Keratinocyte (primary cell): ENCODE measurements around the gene SMARCC1. TPM values are rescaled to one million over a fixed set of nuclear protein-coding genes. Genes with fewer than 3 reads are reported as not detected.
A peak's percentile ranks its signal among the peaks of the same experiment; 100 is the strongest.

ENCODE experiments used
- DNase-seq: peaks from one replicate; pipeline ENCODE4 v3.0.0-alpha.2; 2011; ENCODE audit warnings: low read depth, missing footprints, low spot score
- FAIRE-seq: peaks from 2 replicates; lab custom pipeline; 2011; peaks lifted over from hg19 to GRCh38; lab: Jason Lieb, UNC
- H2AFZ ChIP-seq: 2 replicates; pipeline ENCODE4 v1.6.0; 2012; ENCODE audit warnings: low read length, control low read depth, inconsistent platforms; ENCODE audit not compliant: control insufficient read depth
- H3K27ac ChIP-seq: 2 replicates; pipeline ENCODE4 v1.5.1; 2011; ENCODE audit warnings: low read length; ENCODE audit not compliant: control insufficient read depth, insufficient read depth
- H3K27me3 ChIP-seq: 3 replicates; pipeline ENCODE4 v1.6.0; 2011; ENCODE audit warnings: low read length; ENCODE audit not compliant: control insufficient read depth, insufficient read depth; ENCODE audit errors: extremely low read depth
- H3K36me3 ChIP-seq, 2 experiments: 2 replicates in 1 of 2; 3 replicates in 1 of 2; pipeline ENCODE4 v1.5.1; 2011; ENCODE audit warnings: low read length in 2 of 2, mild to moderate bottlenecking in 1 of 2; ENCODE audit not compliant: control insufficient read depth in 2 of 2, insufficient read depth in 2 of 2; ENCODE audit errors: extremely low read depth in 1 of 2
- H3K4me1 ChIP-seq: 3 replicates; pipeline ENCODE4 v1.5.1; 2011; ENCODE audit warnings: low read length; ENCODE audit not compliant: control insufficient read depth, insufficient read depth; ENCODE audit errors: extremely low read depth
- H3K4me2 ChIP-seq: 3 replicates; pipeline ENCODE4 v1.6.0; 2011; ENCODE audit warnings: low read depth, low read length; ENCODE audit not compliant: control insufficient read depth, insufficient read depth; ENCODE audit errors: extremely low read depth
- H3K4me3 ChIP-seq, 3 experiments: fragments of 200-600 bp in 1 of 3; sonication (generic) in 1 of 3; 2 replicates in 2 of 3; 3 replicates in 1 of 3; pipeline ENCODE4 v1.5.1; 2011 to 2016; ENCODE audit warnings: low read length in 3 of 3, mild to moderate bottlenecking in 3 of 3, control low read depth in 2 of 3, inconsistent platforms in 1 of 3, low read depth in 1 of 3, mixed read lengths in 1 of 3, mixed run types in 1 of 3, moderate library complexity in 1 of 3; ENCODE audit not compliant: control insufficient read depth in 2 of 3, insufficient read depth in 2 of 3; ENCODE audit errors: extremely low read depth in 1 of 3
- H3K79me2 ChIP-seq: 2 replicates; pipeline ENCODE4 v1.6.0; 2012; ENCODE audit warnings: low read length; ENCODE audit not compliant: control insufficient read depth, insufficient read depth
- H3K9ac ChIP-seq: 3 replicates; pipeline ENCODE4 v1.6.0; 2011; ENCODE audit warnings: low read length; ENCODE audit not compliant: control insufficient read depth, insufficient read depth; ENCODE audit errors: extremely low read depth
- H3K9me1 ChIP-seq: 3 replicates; pipeline ENCODE4 v1.6.0; 2011; ENCODE audit warnings: low read length; ENCODE audit not compliant: control insufficient read depth, insufficient read depth; ENCODE audit errors: extremely low read depth
- H3K9me3 ChIP-seq: 2 replicates; pipeline ENCODE4 v1.5.1; 2012; ENCODE audit warnings: low read depth, low read length; ENCODE audit not compliant: control insufficient read depth
- H4K20me1 ChIP-seq: 3 replicates; pipeline ENCODE4 v1.6.0; 2011; ENCODE audit warnings: low read length; ENCODE audit not compliant: control insufficient read depth, insufficient read depth; ENCODE audit errors: extremely low read depth
- EZH2 ChIP-seq: IDR thresholded peaks from one replicate; pipeline ENCODE4 v1.6.1; 2012; ENCODE audit warnings: inconsistent platforms, mild to moderate bottlenecking, low read length, moderate library complexity
- dilution Hi-C: fragments of 300-500 bp; cut with MboI; formaldehyde crosslinking; loops from one replicate; pipeline ENCODE4 v1.7.0; 2020; ENCODE audit warnings: low sequenced_read_pairs; ENCODE audit not compliant: extremely low pct_ligation_motif_present
- polyA plus RNA-seq, 5 experiments: library from polyadenylated mRNA; depleted of rRNA in 3 of 5; stranded (reverse) in 3 of 5; stranded (forward) in 1 of 5; unstranded in 1 of 5; fragments of >200 nt; gene quantifications; 1 replicate in 1 of 5; 2 replicates in 3 of 5; 3 replicates in 1 of 5; pipeline versions ENCODE4 v1.2.1 to v1.2.3, GENCODE V29; 2011 to 2012; ENCODE audit warnings: missing spikeins in 2 of 5, low read depth in 1 of 5, low replicate concordance in 1 of 5
- TF ChIP-seq, protein P1 (sequence below), 3 experiments: IDR thresholded peaks in 1 of 3; conservative IDR thresholded peaks in 1 of 3; optimal IDR thresholded peaks in 1 of 3; 2 replicates in 2 of 3; 3 replicates in 1 of 3; pipeline versions ENCODE3 to v1.5.1; 2011; ENCODE audit warnings: low read length in 3 of 3, mild to moderate bottlenecking in 3 of 3, moderate library complexity in 2 of 3, control low read depth in 1 of 3, inconsistent platforms in 1 of 3; ENCODE audit not compliant: insufficient read depth in 2 of 3; ENCODE audit errors: extremely low read depth in 1 of 3

SMARCC1 gene
- polyA plus RNA-seq, 1 donor (not counting 4 experiments of a cell fraction or from before 2014, with no cell fraction given): 39.7 TPM

DNA sequence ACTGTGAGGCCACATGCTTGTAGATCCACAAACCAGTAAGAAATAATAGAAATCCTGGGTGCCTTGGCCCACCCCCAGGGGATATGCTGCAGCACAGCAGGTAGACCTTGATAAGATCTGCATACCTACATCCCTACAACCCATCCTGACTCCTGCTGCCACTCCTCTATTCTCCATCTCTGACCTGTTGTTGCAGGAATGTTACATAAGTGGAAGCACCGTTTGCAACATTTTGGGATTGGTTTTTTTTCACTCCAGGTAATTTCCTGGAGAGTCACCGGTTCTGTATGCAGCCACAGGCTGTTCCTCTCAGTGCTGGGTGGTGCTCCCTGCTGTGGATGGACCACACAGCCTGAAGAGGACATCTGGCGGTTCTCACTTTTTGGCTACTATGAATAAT is 186.9 kb downstream of the SMARCC1 start:
- peak; percentile 53 for FAIRE-seq
- peaks cover 6 to 12% of the 10 kb centered on the region in 2 experiments for H3K36me3 ChIP-seq
- no peak overlapping the region for H3K27ac ChIP-seq
- TF ChIP-seq EZH2: no peak
- TF ChIP-seq, protein P1, sequence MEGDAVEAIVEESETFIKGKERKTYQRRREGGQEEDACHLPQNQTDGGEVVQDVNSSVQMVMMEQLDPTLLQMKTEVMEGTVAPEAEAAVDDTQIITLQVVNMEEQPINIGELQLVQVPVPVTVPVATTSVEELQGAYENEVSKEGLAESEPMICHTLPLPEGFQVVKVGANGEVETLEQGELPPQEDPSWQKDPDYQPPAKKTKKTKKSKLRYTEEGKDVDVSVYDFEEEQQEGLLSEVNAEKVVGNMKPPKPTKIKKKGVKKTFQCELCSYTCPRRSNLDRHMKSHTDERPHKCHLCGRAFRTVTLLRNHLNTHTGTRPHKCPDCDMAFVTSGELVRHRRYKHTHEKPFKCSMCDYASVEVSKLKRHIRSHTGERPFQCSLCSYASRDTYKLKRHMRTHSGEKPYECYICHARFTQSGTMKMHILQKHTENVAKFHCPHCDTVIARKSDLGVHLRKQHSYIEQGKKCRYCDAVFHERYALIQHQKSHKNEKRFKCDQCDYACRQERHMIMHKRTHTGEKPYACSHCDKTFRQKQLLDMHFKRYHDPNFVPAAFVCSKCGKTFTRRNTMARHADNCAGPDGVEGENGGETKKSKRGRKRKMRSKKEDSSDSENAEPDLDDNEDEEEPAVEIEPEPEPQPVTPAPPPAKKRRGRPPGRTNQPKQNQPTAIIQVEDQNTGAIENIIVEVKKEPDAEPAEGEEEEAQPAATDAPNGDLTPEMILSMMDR (optimal IDR thresholded peaks at IDR 0.05 in 1 of 3, IDR thresholded peaks at IDR 0.05 in 1 of 3, conservative IDR thresholded peaks at IDR 0.05 in 1 of 3; ENCODE audit: extremely low read depth in 1 of 3, insufficient read depth in 2 of 3, low read length in 3 of 3): no peak
- no peaks in the 10 kb centered on the region for H4K20me1 ChIP-seq
- DNase-seq: peak; percentile 41
- no peaks in the 10 kb centered on the region for H3K9me3 ChIP-seq
- H3K79me2 ChIP-seq: no peaks in the 10 kb centered on the region
- H3K9ac ChIP-seq: no peak overlapping the region
- H3K4me1 ChIP-seq: peaks cover 5% of the 10 kb centered on the region
- H2AFZ ChIP-seq: no peak overlapping the region
- no peaks in the 10 kb centered on the region for H3K27me3 ChIP-seq
- no peak overlapping the region for H3K4me3 ChIP-seq
- no peak overlapping the region for H3K4me2 ChIP-seq
- no peaks in the 10 kb centered on the region for H3K9me1 ChIP-seq
- dilution Hi-C loops: no loop called here

DNA sequence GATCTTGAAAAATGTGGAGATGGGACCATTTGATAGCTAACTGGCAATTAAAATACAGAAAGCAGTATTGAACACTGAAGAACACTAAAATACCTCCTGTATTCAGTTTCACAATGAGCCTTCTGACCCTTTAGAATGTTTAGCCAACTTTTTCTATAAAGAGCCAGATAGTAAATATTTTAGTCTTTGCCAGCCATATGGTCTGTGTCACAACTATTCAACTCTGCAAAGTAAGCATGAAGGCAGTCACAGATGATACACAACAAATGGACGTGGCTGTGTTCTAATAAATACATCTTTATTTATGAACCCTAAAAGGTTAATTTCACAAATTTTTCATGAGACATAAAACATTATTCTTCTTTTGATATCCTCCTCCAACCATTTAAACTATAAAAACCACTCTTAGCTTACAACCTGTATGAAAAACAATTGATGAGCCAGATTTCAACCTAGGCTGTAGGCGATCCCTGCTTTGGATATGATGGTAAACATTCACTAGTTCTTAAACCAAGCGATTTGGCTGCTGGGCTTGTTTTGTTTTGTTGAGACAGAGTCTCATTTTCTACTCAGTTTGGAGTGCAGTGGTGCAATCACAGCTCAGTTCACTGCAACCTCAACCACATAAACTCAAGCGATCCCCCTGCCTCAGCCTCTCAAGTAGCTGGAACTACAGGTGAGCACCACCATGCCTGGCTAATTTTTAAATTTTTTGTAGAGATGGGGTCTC is 189.5 kb downstream of the SMARCC1 start:
- Histone ChIP-seq H3K36me3 (peaks cover 16 to 20% of the 10 kb centered on the region in 2 experiments), H3K9ac (no peak overlapping the region), H4K20me1 (no peaks in the 10 kb centered on the region), H3K9me1 (no peaks in the 10 kb centered on the region), H3K9me3 (no peaks in the 10 kb centered on the region), H3K79me2 (no peaks in the 10 kb centered on the region), H3K4me2 (no peak overlapping the region), H3K4me3 (no peak overlapping the region), H2AFZ (no peak overlapping the region), H3K27ac (no peak overlapping the region), H3K27me3 (no peaks in the 10 kb centered on the region), H3K4me1 (peaks cover 5% of the 10 kb centered on the region)
- no peak for TF ChIP-seq EZH2
- dilution Hi-C loops: no loop called here
- FAIRE-seq (no peak), DNase-seq (no peak)
